NCI-H1092 (cell line): ENCODE data around the gene SLC16A1.
"Not testable (repeated sequence)": the region's sequence is repeated elsewhere in the genome, so short reads cannot be mapped to it uniquely, and the experiment has no call there.

ENCODE experiments used
- DNase-seq: peaks from one replicate; lab custom pipeline; 2025; lab: John Stamatoyannopoulos, UW

SLC16A1 gene

DNA sequence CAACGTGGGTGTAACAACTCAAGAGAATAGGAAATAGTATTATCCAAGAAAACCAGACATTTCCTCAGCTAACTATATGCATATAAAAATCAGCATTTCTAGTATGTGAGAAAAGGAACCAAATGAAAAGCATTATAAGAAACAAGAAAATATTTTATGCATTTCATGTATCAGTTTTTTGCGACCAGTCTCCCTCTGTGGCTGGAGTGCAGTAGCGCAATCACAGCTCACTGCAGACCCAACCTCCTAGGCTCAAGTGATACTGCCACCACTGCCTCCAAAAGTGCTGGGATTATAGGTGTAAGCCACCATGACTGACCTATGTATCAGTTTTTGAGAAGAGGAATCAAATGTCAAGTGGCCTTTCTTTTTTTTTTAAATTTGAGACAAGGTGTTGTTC lies 31.0 kb downstream of the SLC16A1 start:
- no peak for DNase-seq

DNA sequence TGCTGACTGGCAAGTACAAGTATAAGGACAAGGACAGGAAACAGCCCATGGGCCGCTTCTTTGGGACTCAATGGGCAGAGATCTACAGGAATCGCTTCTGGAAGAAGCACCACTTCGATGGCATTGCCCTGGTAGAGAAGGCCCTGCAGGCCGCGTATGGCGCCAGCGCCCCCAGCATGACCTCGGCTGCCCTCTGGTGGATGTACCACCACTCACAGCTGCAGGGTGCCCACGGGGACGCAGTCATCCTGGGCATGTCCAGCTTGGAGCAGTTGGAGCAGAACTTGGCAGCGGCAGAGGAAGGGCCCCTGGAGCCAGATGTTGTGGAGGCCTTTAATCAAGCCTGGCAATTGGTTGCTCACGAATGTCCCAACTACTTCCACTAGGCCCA lies 32.0 kb downstream of the SLC16A1 start:
- no peak for DNase-seq

DNA sequence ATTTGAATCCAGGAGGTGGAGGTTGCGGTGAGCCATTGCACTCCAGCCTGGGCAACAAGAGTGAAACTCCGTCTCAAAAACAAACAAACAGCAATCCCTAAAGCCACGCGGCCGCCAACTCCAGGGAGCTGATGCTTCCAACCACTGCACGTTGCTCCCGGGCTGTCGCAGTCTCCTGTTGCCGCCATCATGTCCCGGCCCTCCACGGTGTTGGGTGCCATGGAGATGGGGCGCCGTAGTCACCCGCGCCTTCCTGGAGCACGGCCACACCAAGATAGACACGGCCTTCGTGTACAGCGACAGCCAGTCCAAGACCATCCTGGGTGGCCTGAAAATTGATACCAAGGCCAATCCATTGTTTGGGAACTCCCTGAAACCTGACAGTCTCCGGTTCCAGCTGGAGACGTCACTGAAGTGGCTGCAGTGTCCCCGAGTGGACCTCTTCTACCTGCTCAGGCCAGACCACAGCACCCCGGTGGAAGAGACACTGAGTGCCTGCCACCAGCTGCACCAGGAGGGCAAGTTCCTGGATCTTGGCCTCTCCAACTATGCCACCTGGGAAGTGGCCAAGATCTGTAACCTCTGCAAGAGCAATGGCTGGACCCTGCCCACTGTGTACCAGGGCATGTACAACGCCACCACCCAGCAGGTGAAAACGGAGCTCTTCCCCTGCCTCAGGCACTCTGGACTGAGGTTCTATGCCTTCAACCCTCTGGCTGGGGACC lies 32.6 kb downstream of the SLC16A1 start:
- DNase-seq, result no peak

DNA sequence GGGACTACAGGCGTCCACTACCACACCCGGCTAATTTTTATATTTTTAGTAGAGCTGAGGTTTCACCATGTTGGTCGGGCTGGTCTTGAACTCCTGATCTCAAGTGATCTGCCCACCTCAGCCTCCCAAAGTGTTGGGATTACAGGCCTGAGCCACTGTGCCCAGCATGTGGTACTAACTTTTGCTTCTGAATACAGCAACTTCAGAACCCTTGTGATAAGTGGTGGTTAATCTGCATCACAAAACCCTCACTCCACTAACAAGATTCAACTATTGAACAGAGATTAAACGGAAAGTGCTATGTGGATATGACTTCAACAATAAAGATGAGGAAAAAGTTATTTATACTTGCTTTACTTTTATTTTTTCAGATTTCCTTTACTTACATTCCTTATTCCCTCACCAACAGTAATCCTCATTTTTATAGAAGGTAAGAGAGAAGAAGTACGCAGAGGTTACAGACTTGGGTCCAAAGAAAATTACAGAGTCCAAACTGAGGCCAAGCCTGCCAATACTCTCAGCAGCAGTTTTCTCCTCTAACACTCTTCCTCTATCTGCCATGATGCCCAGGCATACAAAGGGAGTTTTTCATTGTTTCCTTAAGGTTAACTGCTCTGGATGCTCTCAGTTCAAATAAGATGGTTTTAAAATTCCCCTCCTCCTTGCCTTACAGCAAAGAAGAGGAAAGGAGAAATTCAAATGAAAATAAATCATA lies 44.3 kb downstream of the SLC16A1 start:
- no peak for DNase-seq

DNA sequence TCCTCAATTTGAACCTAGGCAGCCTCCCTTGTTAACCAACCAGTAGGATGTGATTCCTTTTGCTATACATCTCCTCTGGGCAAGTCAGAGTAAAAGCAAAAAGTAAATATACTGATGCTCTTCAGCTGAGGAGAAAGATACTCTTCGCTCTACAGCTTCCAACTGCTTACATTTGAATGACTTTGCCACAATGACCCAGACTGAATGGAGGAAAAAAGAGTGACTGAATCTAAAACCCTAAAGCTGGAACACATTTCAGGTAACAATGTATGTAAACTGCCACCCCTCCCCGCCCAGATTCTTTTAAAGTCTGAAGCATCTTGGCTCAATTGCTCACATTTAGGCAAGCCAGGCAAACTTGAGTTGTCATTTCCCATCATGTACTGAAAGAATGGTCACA lies 46.1 kb downstream of the SLC16A1 start:
- no peak for DNase-seq

DNA sequence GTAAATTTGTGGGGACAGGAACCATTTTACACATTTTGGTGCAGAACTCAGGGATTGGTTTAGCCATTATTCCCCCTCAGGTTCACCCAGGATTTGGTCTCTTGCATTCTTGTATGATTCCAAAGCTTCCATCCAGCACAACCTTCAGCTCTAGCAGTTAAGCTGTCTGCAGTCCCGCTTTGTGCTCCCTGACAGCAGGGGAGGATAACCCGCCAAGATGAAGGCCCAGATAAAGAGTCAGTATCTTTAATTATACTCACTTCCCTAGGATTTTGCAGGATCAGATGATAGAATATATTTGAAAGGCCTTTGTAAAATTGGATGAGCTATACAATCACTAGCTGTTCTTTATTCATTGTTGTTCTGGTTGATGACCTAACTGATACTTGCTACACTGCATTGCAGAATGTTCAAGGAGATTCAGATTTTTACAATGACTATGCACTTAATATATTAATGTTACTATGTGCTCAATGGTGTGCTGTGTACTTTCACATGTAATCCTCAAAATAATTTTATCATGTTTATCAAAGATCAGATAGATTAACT lies 49.8 kb downstream of the SLC16A1 start:
- DNase-seq, result no peak

DNA sequence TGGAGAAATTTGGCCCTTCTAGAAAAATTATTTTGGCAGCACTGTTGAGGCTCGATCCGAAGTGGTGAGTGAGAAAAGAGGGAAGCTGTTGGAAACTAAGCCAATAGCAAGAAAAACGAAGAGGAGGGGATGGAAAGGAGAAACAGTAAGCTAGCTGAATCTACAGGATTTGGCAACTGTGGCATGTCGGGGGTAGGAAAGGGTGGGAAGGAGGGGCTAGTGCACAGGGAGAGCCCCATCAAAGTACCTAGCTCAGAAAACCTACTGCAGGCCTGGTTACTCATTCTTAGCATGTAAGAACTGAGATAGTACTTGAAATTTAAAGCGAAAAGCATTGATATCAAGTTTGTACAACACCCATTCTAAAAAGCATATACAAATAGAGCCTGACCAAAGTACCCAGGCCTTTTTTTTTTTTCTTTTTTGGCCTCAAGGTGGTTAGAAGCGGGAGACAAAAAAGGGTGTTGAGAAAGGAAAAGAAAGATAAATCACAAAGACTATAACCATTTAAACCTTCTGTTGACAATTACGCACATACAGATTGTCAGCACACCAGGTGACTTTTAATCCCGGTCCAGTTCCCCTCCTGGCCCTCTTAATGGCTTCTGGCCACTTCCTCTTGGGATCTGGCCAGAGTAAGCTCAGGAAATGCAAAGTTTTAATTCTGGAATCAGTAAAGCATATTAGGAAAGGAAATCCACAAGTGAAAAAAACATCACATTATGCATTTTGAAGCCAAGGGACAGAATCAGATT lies 50.4 kb downstream of the SLC16A1 start:
- no peak for DNase-seq

DNA sequence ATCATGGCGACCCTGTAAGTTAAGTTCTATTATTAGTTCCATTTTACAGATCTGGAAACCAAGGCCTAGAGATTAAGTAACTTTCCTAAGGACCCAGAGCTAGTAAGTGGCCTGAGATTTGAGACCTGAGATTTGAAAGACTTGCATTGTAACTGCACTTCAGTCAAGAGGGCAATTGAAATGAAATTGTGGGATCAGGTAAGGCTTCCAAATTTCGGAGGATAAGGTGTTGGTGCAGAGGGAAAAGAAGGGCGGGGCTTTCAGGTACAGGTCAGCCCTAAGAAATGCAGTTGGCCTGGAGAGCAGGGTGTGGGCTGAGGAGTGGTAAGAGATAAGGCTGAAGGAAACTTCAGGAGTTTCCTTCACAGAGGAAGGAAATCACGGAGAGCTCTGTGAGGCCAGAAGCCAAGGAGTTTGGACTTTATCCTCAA lies 51.1 kb downstream of the SLC16A1 start:
- DNase-seq, result no peak

DNA sequence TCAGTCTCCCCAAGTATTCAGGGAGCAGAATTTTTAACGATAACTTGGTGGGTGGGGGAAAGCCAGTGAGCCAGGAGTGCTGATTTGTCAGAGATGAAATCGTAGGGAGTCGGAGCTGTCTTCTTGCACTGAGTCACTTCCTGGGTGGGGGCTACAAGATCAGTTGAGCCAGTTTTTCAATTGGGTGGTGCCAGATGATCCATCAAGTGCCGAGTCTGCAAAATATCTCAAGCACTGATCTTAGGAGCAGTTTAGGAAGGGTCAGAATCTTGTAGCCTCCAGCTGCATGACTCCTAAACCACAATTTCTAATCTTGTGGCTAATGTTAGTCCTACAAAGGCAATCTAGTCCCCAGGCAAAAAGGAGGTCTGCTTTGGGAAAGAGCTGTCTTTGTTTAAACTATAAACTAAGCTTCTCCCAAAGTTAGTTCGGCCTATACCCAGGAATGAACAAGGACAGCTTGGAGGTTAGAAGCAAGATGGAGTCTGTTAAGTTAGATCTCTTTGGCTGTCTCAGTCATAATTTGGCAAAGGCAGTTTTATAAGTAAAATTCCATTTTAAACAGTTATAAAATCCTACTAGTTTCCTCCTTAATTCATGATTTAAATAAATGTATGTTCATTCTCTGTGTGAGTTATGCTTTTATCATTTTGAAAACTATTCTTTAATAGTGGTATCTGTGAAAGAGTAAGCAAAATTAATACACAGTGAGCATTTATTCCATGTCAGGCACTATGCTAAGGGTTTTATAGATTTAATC lies 51.7 kb downstream of the SLC16A1 start:
- DNase-seq, result no peak

DNA sequence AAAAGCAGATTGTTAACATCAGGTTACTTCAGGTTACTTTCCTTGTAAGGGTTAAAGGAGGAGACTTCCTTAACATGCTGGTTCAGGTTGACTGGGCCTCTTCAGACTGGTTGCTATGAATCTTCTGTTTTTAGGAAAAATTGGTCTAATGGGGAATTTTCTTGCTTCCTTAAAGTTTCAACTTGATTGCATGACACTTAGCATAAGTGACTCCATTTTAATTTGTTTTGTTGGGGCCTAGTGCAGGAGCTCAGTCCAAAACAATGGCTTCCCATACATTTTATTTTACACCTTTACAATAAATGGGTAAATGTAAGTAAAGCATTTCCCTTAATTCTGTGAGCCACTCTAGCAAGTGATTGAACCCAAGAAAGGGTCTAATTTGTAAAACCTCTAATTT lies 53.8 kb downstream of the SLC16A1 start:
- DNase-seq, result no peak

DNA sequence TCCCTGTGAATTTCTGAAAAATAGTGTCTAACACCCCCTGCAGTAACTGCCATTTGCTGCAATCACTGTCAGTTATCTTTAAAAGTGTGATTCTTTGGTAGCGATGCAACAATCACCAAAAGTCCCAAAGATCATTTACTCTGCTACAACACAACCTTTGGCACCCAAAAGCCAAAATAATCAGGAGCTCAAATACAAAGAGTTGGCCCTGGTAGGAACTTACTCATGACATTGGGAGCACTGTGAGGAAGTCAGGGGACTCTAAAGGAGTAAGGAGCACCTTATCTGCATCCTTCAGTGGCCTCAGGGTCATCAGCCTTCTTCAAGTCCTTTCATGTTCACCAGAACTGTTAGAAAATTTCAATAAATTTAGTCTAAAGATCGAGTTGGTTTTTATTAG lies 54.6 kb downstream of the SLC16A1 start:
- DNase-seq, result no peak

DNA sequence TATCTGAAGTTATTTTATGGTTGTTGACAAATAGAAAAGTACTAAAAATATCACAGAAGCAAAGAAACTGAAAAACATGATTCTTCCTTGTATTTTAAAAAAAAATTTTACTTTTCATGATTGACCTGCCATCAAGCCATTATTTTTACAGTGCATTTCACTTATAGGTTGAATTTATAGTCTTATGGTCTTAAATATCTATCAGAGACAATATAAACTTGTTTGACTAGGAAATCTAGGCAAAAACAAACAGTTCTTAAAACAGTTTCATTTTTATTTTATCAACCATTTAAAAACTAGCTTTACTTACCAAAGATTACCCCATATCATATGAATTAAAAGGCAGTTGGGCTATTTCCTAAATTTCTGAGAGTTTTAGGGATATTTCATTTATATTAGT lies 59.2 kb downstream of the SLC16A1 start:
- DNase-seq, result no peak

DNA sequence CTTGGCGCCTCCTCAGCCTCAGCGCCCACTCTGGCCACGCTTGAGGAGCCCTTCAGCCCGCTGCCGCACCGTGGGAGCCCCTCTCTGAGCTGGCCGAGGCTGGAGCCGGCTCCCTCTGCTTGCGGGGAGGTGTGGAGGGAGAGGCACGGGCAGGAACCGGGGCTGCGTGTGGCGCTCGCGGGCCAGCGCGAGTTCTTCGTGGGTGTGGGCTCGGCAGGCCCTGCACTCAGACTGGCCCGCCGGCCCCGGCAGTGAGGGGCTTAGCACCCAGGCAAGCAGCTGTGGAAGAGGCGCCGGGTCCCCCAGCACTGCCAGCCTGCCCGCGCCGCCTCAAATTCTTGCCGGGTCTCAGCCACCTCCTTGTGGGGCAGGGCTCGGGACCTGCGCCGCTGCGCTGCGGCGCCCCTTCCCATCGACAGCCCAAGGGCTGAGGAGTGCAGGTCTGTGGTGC lies 61.4 kb downstream of the SLC16A1 start:
- no peak for DNase-seq

DNA sequence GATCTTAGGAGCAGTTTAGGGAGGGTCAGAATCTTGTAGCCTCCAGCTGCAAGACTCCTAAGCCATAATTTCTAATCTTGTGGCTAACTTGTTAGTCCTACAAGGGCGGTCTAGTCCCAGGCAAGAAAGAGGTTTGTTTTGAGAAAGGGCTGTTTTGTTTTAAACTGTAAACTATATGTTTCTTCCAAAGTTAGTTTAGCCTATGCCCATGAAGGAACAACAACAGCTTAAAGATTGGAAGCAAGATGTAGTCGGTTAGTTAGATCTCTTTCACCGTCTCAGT lies 62.0 kb downstream of the SLC16A1 start:
- no peak for DNase-seq

DNA sequence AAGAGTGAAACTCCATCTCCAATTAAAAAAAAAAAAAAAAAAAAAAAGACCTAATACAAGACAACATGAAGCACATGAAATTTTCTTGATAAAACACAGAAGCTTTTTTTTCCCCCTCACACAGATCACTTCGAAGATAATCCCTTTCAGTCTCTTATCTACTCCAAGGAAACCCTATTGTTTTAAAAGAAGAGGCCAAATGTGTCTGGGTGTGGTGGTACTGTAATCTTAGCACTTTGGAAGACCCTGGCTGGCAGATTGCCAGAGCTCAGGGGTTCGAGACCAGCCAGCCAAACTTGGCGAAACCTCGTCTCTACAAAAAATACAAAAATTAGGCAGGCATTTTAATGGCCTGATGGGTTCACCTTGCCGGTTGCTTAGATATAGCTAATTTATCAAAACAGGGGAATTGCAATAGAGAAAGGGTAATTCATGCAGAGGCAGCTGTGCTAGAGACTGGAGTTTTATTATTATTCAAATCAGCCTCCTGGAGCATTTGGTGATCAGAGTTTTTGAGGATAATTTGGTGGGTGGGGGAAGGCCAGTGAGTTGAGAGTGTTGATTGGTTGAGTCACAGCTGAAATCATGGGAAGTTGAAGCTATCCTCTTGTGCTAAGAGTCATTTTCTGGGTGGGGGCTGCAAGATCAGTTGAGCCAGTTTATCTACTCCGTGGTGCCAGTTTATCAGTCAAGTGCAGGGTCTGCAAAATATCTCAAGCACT lies 62.5 kb downstream of the SLC16A1 start:
- DNase-seq, result no peak

DNA sequence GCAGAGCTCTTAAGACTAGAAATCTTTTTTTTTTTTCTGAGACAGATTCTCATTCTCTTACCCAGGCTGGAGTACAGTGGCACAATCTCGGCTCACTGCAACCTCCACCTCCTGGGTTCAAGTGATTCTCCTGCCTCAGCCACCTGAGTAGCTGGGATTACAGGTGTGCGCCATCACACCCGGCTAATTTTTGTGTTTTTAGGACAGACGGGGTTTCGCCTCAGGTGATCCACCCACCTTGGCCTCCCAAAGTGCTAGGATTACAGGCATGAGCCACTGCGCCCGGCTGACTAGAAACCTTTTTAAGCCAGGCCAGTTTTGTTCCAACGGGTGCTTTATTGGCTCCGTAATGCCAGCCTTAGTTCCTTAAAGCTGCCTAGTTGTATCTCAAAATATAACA lies 66.1 kb downstream of the SLC16A1 start:
- not testable (repeated sequence) for DNase-seq

DNA sequence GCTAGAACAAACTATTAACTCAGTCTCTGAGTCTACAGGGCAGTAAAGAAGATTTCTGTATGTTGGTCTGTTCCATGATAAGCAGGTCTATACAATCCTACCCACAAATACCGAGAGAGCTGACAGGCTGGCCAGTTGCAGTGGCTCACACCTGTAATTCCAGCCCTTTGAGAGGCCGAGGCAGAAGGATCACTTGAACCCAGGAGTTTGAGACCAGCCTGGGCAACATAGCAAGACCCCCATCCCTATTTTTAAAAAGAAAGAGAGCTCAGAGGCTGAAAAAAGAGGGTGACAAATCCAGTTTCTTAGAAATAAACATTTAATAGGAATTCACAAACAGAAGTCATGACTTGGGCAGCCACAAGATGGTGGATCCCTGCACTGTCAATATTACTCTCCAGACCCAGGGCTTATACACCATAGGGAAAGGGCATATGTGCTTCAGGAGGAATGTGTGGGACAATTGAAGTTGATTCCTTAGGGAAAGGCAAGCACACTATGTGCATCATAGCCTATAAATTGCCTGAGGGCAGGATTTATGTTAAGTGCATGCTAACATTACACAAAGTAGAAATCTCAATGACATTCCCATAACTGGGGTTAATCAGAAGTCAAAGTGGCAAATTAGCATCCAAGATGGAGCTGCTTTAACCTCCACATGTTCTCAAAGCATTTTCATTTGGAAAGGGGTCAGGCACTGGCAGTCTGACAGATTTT lies 66.8 kb downstream of the SLC16A1 start:
- DNase-seq, result no peak

DNA sequence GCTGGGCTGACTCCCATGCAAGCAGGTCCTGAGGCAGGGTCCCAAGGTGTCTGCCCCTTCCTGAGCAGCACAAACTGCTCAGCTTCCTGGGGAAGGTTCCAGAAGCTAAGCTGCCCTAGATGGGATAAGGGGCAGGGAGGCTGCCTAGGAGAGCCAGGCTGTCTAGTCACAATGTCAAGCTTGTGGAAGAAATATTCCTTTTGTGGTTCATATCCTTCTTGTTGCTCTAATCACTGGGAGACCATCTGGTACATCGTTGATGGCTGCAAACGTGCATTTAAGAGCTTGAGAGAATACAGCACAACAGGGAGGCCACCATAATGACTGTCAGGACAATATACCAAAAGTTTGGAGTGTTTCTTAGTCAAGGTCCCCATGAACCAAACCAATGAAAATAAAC lies 67.4 kb downstream of the SLC16A1 start:
- DNase-seq, result no peak

DNA sequence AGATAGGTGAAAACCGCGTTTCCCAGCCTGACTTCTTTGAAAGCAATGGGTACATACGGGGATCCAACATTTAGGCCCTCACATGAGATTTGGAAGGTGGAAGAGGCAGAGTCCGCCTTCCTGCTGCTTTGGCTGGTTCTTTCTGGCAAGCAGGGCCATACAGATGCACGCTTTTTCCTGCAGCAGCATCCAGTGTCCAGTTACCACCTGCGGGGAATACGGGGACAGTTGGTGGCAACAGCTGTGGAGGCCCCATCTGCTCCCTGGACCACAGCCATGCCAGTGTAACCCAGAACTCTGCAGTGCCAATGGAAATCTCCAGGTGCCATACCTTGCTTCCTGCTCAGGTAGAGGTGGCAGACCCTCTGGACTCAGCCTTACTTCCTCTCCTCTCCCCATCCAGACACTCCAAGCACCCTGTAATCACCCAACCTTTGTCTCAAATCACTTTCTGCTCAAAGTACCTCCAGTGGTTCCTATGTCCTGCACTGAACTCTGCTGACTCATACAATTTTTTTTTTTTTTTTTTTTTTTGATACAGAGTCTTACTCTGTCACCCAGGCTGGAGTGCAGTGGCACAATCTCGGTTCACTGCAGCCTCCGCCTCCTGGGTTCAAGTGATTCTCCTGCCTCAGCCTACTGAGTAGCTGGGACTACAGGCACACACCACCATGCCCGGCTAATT lies 68.3 kb downstream of the SLC16A1 start:
- no peak for DNase-seq

DNA sequence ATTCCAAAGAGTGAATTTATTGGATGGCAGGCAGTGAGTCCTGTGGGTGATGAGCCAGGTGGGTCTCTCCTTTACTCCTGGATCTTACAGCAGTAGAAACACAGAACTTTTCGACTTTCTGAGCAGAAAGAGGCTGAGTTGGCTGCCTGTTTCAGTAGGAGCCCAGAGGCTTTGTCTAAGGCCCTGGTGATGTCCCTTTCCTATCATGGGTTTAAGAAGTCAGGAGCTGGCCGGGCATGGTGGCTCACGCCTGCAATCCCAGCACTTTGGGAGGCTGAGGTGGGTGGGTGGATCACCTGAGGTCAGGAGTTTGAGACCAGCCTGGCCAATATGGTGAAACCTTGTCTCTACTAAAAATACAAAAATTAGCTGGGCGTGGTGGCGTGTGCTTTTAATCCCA lies 71.0 kb downstream of the SLC16A1 start:
- not testable (repeated sequence) for DNase-seq
